ENCODE results near the gene PYGM.

The PYGM gene

DNA sequence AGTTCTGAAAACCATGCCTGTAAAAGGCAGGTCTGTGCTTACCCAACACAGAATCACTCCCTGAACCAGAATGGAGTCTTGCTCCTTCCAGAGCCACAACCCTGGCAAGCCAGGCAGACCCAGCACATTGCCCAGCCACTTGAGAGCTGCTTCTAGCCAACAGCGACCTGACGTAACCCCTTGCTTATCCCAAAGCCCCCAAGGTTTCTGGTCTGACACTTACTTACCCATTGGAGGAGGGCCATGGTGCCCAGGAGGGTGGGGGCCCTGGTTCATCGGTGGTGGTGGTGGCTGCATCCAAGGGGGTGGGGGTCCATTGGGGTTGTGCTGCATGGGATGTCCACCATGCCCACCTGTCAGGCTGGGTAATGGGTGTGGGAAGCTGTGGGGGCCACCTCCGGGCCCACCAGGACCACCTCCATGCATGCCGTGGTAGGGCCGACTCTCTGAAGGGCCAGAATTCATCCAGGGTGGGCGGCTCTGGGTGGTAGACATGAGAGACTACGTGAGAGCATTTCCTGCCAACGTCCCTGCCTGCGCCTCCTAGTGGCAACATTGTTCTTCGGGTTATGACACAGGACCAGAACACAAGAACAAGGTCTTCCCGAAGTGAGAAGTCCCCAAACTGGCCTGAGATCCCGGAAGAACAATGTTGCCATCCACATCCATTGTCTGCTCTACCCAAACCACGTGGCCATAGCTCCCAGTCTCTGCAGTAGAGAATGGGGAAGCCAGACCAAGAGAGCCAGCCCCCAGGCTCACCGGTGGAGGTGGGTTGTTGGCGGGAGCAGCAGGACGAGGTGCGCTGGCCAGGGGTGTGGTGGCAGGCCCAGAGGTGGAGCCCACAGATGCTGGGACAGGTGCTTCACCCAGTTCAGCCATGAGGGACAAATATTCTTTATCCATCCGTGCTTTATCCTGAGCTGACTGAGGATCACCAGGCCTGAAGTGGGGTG is 7.8 kb upstream of the PYGM start:
- DNase-seq (ENCODE audit: low read depth): no peak

DNA sequence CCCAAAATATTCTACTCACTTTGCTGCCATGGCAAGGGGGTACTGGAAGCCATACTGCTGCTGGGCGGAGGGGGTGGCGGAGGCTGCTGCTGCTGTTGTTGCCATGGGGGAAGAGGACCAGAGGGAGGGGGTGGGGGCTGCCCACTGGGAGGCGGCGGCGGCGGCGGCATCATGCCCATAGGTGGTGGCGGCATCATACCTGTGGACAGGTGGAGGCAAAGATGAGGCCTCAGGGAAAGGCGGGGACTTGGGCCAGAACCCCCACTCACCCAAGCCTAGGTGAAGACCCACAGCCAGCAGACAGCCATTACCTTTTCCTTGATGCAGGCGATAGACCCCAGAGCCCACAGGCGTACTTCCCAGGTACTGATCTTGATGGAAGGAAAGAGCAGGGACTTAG is 7.1 kb upstream of the PYGM start:
- DNase-seq (ENCODE audit: low read depth): no peak

DNA sequence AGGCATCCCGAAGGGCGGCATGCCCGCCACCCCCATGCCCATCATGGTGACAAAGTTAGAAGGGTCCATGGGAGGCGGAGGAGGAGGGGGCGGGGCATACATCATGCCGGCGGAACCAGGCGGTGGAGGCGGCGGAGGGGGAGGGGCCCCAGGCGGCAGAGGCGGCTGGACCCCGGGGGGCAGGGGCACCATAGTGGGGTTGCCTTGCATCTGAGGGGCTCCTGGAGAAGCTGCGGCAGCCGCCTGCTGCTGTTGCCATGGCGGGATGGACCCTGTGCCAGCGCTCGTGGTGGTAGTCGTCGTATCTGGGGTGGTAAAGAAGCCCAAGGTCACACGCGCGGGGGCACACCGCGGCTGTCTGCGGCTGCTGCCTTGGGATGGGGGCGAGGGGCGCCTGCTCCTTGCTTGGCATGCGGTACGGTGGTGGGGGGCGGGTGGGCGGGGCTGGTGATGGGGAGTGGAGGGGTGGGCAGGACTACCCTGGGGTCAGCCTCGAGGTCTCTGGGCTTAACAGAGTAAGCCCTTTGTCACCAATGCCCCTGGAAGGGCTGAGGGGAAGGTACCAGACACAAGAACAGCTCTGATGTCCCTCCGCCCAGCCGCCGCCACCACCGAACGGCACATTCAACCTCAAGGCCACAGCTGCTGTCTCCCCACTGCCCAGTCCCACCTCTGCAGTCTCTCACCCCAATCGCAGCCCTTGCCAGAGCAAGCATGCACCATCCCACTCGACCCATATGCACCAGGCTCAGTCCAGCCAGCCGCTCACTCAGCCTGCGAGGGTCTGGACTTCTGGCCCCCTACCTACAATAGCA is 6.3 kb upstream of the PYGM start:
- no peak for DNase-seq (ENCODE audit: low read depth)

DNA sequence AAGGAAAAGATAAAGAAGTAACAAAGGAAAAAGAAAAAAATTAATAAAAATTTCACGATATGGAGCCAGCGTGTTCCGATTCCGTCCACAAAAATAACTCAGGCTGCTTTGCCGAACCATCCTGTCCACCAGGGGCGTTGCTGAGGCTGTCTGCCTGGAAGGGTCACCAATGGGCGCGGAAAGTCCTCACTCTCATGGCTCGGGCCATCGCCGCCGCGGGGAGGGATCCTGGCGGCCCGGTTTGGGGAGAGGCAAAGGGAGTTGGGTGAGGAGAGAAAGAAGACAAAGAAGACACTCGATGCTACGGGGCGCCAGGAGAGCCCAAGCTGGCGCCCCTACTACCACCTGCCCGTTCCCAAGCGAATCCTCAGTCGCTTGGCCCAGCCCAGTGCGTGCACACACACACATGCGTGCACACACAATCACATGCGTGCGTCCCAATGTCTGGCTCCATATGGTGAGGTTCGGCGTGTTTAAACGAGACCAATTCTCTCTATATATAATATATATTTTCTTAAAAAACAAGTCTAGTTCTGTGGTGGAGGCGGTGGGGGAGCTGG is 5.6 kb upstream of the PYGM start:
- no peak for DNase-seq (ENCODE audit: low read depth)

DNA sequence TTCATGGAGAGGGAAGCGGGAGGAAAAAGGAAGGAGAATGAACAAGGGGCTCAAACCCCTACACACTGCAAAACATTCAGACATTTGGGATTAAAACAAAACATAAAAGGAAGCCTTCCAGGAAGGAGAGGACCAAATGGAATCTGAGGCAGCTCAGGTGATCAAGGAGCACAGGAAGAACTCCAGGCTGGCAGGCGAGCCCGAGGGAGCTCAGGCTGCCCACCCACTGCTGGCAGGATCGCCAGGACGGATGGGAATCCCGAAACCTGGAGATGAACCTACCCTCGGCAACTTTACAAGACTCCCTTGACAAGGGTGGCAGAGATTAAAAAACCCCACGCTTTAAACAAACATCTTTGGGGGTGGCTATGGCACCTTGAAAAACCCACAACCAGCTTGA is 5.0 kb upstream of the PYGM start:
- DNase-seq (ENCODE audit: low read depth): no peak

DNA sequence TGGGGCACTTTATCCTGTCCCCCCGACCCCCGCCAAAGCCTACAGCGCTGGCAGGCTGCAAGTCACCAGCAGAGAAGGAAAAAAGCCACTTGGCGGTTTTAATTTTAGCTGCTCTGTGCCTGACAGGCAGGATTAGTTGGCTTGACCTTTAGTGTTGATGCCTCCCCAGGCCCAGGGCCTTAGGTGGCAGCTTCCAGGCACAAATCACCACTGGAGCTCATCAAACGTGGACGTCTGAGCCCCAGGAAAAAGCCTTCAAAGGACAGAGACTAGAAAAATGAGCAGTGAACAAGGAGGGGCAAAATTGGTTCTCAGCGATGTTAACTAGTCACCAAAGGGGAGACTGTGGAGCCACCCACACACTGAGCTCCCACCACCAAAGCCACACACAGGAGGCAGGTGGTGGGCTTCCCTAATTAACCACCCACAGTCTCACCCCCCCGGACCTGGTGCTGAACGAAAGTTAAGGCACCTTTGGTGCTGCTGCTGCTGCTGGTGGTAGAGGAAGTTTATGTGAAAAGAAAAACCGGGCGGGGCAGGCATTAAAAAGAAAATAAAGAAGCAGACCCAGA is 4.4 kb upstream of the PYGM start:
- DNase-seq (ENCODE audit: low read depth): no peak

DNA sequence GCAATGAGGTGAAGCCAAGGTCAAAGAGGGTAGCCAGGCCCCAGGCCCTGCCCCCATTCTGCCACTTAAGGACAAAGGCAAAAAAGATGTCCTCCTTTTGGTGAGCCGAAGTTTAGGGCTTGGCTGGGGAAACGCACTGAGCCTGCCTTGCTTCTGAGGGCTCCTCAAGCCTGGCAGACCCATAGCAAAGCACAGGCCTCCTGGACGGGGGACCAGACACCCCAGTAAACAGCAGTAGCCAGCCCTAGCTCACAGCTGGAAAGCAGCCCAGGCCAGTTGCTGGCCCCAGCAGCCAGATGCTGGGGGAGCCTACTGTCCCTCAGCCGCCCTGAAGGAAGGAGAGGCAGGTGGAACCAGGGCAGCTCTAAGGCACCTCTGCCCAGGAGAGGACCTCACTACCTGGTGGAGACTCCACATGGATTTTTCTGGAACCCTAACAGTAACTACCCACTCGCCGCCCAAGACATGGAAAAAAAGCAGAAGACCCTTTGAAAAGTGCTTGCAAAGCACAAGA is 3.8 kb upstream of the PYGM start:
- DNase-seq (ENCODE audit: low read depth): no peak

DNA sequence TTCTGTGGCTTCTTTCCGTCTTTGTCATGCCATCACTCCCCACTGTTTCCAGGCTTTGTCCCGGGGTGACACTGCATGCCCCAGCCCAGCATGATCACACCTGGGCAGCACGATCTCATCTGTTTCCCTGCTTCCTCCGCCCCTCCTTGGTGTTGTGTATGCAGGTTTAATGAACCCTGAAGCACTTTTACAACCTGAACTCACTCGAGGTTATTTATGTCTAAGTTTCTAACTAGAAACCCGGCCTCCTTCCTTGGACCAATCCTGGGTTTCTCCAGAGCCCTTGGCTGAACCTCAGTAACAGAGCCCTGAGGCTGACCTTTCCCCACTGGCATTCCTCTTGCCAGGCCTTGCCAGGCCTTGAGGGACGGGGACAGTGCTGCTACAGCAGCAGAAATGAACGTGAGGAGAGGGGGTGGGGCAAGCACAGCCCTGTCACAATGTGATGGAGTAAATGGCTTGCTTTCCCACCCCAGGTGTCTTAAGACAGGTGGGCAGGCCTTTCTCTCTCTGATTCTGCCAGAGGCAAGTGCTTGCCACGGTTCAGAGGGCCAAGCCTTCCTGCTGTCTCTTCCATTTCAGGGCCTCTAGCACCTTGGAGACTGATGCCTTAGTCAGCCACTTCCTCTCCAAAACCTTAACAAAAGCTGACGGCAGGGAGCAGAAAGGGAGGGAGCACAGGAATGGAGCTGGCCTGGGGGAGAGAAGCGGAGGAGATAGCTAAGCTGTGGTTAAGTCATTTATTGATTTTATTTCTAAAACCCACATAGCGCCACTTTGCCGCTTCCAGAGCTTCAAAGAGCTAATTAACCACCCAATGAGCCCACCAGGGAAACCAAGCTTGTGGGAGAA is 3.1 kb upstream of the PYGM start:
- no peak for DNase-seq (ENCODE audit: low read depth)

DNA sequence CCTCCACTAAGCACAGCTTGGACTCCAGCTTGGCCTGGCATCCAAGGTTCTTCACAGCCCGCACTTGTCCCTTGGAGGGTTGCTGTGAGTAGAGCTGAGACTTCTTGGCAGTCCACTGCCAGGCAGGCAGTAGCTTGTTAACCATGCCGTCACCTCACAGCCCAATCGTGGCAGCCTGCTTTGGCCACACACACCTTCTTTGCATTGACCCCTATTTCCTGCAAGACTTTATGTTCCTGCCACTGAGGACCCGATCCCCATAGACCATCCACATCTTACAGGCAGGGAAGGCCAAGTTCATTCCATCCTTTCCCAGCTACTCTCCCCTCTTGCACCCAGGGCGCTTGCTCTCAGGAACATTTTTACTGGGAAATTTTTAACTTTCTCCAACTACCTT is 2.5 kb upstream of the PYGM start:
- DNase-seq (ENCODE audit: low read depth): no peak

DNA sequence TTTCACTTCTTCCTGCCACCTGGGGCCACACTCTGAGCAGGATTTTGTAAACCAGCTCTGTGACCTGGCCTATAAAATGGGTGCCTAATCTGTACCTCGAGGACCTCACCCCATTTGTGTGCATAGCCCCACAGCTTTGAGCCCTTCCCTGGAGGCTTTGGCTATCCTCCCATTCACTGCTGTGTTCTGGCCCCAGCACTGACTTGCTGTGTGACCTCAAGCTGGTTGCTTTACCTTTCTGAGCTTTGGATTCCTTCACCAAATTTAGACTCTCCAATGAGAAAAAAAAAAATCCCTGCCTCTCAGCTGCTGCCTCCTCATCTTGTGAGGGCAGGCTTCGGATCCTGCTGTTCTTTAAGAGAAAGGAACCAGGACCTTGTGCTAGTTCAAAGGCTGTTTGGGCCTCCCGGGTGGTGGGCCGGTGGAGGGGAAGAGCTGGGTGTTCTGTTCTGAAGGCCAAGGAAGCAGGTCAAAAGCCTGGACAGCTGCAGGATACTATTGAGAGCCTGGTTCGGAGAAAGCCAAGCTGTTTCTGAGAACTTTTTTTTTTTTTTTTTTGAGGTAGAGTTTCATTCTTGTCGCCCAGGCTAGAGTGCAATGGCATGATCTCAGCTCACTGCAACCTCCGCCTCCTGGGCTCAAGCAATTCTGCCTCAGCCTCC is 1.1 kb upstream of the PYGM start:
- no peak for DNase-seq (ENCODE audit: low read depth)

DNA sequence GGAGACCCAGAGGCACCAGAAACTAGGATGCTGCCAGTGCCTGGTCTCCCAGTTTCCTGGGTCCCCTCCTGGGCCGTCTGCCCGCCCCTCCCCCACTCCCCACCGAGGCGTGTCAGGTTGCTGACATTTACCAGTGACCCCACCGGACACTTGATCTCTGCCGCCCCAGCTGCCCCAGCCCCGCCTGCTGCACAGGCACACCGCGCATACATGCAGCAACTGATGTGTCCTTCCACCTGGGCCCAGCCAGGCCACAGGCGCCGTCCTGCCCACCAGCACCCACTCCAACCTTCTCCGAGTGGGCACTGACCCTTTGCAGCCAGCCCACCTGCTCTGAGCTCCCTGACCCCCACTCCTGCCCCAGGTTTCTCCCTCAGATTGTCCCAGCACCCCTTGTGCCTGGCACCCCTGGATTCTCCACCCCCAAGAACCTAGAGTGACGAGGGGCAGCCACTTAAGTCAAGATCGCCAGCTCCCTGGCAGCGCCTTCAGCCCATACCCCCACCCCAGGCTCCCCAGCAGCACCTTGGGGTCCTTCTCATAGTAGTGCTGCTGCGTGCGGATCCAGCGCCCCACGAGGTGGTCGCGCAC is 548 bp downstream of the PYGM start:
- DNase-seq (ENCODE audit: low read depth): no peak

DNA sequence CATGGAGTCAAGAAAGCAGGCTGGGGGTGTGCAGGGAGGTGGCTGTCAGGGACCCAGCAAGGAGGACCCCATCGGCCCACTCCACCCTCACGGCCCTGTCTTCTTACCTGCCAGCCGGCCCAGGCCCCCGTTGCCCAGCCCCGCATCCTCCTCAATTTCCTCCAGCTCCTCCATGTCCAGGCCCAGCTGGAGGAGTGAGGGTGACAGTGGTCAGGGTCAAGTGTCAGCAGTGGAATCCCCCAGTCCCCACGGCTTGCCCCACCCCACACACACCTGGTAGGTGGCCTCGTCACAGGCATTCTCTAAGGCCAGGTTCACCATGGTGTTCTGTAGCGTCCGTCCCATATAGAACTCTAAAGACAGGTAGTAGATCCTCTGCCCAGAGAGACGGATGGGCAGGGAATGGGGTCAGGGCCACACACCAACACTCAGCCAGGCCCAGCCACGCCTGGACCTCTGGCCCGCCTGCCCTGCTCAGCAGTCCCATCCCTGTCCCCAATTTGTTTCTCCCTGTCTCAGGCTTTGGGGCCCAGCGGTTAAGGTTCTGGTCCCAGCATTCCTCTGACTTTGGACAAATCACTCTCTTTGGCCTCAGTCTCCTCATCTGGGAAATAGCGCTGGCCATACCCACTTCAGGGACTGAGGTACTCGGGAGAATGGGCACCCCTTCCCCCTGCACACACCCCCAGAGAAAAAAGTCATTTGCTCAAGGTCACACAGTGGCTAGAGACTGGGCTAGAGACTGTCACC is 1.3 kb downstream of the PYGM start:
- no peak for DNase-seq (ENCODE audit: low read depth)

DNA sequence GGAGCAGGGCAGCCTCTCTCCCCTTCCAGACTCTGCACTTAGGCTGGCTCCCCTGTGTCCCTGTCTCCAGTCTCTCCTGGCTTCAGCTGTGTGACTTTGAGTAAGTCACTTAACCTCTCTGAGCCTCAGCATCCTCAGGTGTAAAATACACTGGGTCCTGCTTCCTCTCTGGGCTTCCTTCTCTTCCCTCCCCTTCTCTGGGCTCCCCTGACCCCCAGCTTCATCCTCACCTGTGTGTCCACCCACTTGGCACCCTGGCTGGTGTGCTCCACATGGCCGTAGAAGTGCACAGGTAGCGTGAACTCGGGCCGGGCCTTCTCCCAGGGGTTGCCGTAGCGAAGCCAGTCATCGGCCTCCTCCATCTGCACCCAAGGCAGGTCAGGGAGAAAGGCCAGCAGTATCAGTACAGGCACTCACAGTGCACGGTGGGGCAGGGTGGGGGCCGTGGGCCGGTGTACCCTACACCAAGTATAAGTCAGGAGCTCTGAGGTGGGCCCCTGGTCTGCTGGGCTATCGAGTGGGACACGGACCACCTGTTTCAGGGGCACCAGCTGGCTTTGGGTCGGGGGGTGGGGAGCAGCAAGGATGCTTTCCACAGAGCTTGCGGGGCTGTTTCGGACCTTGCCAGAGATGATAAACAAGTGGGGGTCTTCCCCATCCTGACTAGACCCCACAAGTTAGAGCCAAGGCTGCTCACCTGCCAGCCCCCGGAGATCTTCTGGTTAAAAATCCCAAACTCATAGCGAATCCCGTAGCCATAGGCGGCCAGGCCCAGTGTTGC is 2.0 kb downstream of the PYGM start:
- no peak for DNase-seq (ENCODE audit: low read depth)

DNA sequence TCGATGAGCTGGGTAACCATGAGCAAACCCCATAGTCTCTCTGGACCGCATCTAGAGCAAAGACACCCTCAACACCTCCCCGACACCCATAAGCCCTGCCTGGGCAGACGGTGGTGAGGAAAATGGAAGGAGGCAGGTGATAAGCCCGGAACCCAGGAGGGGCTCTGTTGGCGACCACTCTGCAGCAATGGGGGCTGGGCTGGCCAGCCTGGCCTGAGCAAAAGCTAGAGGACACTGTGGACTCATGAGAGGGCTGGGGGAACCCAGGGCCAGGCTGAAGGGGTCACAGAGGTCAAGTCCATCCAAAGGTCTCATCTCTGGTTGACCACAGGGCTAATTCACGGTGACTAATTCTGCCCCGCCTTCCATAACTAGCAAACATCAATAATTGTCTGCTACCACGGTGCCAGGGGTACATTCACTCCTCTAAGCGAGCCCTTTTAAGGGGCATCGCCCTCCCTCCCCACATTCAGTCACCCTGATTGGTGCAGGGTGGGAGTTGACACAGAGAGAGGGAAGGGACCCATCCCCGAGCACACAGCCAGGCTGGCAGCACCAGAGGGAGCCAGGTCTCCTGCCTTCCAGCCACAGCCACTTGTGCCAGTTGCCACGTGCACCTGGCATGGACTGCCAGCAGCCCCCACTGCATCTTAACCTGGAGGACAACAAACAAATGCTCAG is 4.0 kb downstream of the PYGM start:
- no peak for DNase-seq (ENCODE audit: low read depth)

DNA sequence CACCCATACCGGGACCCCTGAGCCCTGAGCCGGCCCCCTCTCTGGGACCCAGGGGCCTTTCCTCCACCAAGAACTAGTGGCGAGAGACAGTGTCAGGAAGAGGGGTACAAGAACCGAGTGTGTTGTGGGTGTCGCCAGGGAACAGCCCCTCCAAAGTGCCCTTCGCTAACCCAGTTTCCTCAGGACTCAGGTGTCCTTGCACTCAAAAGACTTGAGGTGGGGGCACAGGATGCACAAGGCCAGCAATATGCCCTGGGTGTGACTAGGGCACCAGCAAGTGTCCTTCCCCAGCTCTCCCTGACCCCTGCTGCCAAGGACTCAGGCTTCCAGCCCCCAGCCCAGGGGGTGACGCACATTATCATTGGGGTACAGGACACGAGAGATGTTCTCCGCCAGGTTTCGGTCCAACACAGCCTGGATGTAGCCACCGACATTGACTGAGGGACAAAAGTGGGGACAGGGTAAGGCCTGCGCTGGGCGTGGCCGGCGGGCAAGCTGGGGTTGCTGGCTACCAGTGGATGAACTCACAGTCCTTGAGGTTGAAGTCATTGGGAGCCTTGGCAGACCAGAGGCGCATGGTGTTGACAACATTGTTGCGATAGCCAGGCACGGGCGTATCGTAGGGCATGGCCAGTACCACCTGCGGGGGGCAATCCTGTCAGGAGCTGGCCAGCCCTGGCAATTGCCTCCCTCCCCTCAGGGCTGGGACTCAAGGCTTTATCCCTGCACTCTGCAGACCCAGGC is 4.7 kb downstream of the PYGM start:
- no peak for DNase-seq (ENCODE audit: low read depth)

DNA sequence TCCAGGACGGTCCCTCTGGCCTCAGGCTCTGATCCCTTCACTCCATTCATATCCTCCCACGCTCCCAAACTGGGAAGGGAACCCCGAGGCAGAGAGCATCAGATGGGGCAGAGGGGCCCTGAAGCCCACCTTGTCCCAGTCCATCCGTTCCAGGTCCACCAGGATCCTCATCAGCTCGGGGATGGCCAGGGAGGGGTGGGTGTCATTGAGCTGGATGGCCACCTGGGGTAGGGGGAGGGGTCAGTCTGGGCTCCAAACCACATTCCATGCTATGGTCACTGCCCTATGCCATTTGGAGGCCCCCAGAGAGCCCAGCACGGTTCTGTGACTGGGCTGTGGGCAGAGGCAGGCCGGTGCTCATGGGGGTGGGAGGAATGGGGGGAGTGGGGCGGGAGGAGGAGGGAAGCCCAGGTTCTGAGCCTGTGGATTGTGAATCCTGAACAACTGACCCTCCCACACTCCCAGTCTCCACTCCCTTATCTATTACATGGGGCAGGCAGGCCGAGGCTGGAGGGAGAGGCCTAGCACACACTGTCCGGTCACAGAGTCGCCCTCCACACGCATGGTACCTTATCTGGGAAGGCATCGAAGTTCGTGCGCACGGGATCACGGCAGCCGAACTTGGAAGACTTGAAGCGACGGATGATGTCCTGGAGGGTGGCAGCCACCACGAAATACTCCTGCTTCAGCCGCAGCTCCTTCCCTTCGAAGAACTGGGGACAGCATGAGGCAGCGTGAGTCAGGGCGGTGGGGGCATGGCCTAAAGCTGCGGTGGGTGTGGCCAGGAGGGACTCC is 5.5 kb downstream of the PYGM start:
- no peak for DNase-seq (ENCODE audit: low read depth)

Data from HS-27A (cell line).